ENCODE results near the gene CBX7. TPM values are rescaled to one million over a fixed set of nuclear protein-coding genes. Genes with fewer than 3 reads are reported as not detected.

Gene CBX7
- total RNA-seq, 1 experiment from 2014 or later = 3.7 TPM

- no peak overlapping the region for H3K56ac ChIP-seq (ENCODE audit: insufficient read length, low read depth, low read length)
- H3K14ac ChIP-seq (ENCODE audit: insufficient read depth, low read length) = no peak overlapping the region
- H3K79me1 ChIP-seq (ENCODE audit: insufficient read depth, low read depth, low read length, poor library complexity, severe bottlenecking) = no peaks in the 10 kb centered on the region
- peaks cover 13% of the 10 kb centered on the region for H3K27me3 Mint-ChIP-seq (ENCODE audit: low read depth)
- H2AFZ ChIP-seq (ENCODE audit: low read length) = no peak overlapping the region
- no peak overlapping the region for H2BK15ac ChIP-seq (ENCODE audit: low read depth, low read length)
- H4K91ac ChIP-seq (ENCODE audit: insufficient read length, low read depth, low read length) = no peak overlapping the region
- 0 out of 7 replicates have a peak overlapping the region, but pooled peaks of 1 of the 3 experiments have one; percentile 65 for H3K27ac Mint-ChIP-seq
- no peaks in the 10 kb centered on the region; a peak in 1 of 5 replicates for H3K9me3 Mint-ChIP-seq
- H3K9me3 ChIP-seq (ENCODE audit: control insufficient read depth, low read depth, low read length) = no peaks in the 10 kb centered on the region
- no peak overlapping the region for H3K4ac ChIP-seq (ENCODE audit: low read depth, low read length)
- no peaks in the 10 kb centered on the region for H3K23me2 ChIP-seq (ENCODE audit: insufficient read length, low read depth, low read length, poor library complexity, severe bottlenecking)
- H2BK12ac ChIP-seq (ENCODE audit: insufficient read length, low read depth, low read length) = no peak overlapping the region
- 0 out of 2 replicates have a peak, but pooled peaks cover 2% of the 10 kb centered on the region for H3K79me2 ChIP-seq (ENCODE audit: insufficient read depth, low read length)
- peaks cover 19 to 29% of the 10 kb centered on the region in 2 experiments for H3K4me1 Mint-ChIP-seq
- H3K27me3 ChIP-seq (ENCODE audit: insufficient read depth, low read length) = no peaks in the 10 kb centered on the region
- no peaks in the 10 kb centered on the region for H3K36me3 Mint-ChIP-seq (ENCODE audit: insufficient read depth in 1 of 3, low read depth in 3 of 3)
- H2AK5ac ChIP-seq (ENCODE audit: insufficient read length, low read length) = no peak overlapping the region
- H3K4me2 ChIP-seq (ENCODE audit: insufficient read depth, insufficient read length, low read length) = no peak overlapping the region
- no peak overlapping the region for H3T11ph ChIP-seq (ENCODE audit: low read length)
- H3K18ac ChIP-seq (ENCODE audit: insufficient read length, low read depth, low read length) = no peak overlapping the region
- H4K8ac ChIP-seq (replicated peaks; ENCODE audit: insufficient read length, low read depth, low read length) = no peak overlapping the region
- H2BK120ac ChIP-seq (ENCODE audit: low read depth, low read length, poor library complexity, severe bottlenecking) = no peak overlapping the region
- no peak overlapping the region for H4K5ac ChIP-seq (ENCODE audit: insufficient read length, low read depth, low read length)
- H2BK5ac ChIP-seq (ENCODE audit: insufficient read length, low read length) = no peak overlapping the region
- H3K27ac ChIP-seq (ENCODE audit: insufficient read length, low read depth, low read length) = no peak overlapping the region
- H3K23ac ChIP-seq (ENCODE audit: insufficient read length, low read depth, low read length) = no peak overlapping the region
- no peaks in the 10 kb centered on the region; the same call in 1 of the 2 replicates for H3K4me1 ChIP-seq (ENCODE audit: insufficient read depth, low read length)
- no peak overlapping the region for H2BK20ac ChIP-seq (ENCODE audit: low read depth, low read length, poor library complexity, severe bottlenecking)
- no peak for DNase-seq
- peaks cover 2% of the 10 kb centered on the region for H4K20me1 ChIP-seq (ENCODE audit: control insufficient read depth, insufficient read depth, insufficient read length)
- no peak overlapping the region for H3K4me3 Mint-ChIP-seq
- no peak overlapping the region for H3K9ac ChIP-seq (ENCODE audit: extremely low read depth, insufficient read length, low read length)
- no CpG with 5 or more reads among the region's 14 CpGs for WGBS (ENCODE audit: extremely low coverage, insufficient read length, low lambda C conversion rate)
- no peak for TF ChIP-seq CTCF (conservative IDR thresholded peaks at IDR 0.05)
These were observed 57.6 kb downstream of the CBX7 start for GRCh38 chr22:39094717-39095389.

All from H9 (cell line).